HCT116 (cell line): ENCODE results near the gene TLR9. TPM values are rescaled to one million over a fixed set of nuclear protein-coding genes. Genes with fewer than 3 reads are reported as not detected.

Experiments used
- ATAC-seq: fragments of 200-7000 bp; cut with Tn5 transposase; 2 replicates; pipeline ENCODE4 v1.9.1; 2020; ENCODE audit warnings: mild to moderate bottlenecking, moderate library complexity
- BruUV-seq: library from RNA; stranded (reverse); fragments of 400-500 nt; replicated peaks from 2 replicates; lab custom pipeline; 2021; lab: Mats Ljungman, UMichigan
- CTCF ChIA-PET: fragments of 300-600 bp; sonication (Branson Sonifier 250); formaldehyde crosslinking; loops from one replicate; lab custom pipeline; 2021; ENCODE audit warnings: antibody characterized with exemption; lab: Charles Lee
- POLR2A ChIA-PET: fragments of 300-600, 350-600 bp; sonication (Branson Sonifier 250); formaldehyde crosslinking; loops from one replicate; lab custom pipeline; 2021; ENCODE audit warnings: antibody characterized with exemption; lab: Charles Lee
- RAD21 ChIA-PET, 2 experiments: fragments of 300-600 bp; sonication (Branson Sonifier 250); formaldehyde crosslinking; loops; one replicate each; lab custom pipeline; 2023; ENCODE audit warnings: low total read pairs in 2 of 2; ENCODE audit not compliant: uncharacterized antibody in 2 of 2, unreplicated experiment in 2 of 2, low non-redundant PET in 1 of 2; lab: Charles Lee
- DNase-seq: peaks from one replicate; pipeline ENCODE4 v3.0.0-alpha.2; 2010; ENCODE audit warnings: low read depth, low spot score
- H2AFZ ChIP-seq: fragments of 200-600 bp; shearing (Covaris generic), sonication (generic); 2 replicates; pipeline ENCODE4 v1.6.1; 2017; ENCODE audit warnings: low read depth, mixed run types, mixed read lengths, antibody characterized with exemption, low read length; ENCODE audit not compliant: poor library complexity, severe bottlenecking
- H3K27ac ChIP-seq: 2 replicates; pipeline ENCODE4 v1.5.1; 2012; ENCODE audit warnings: low read depth, low read length
- H3K27me3 ChIP-seq: fragments of 200-600 bp; sonication (generic); 2 replicates; pipeline ENCODE4 v1.6.1; 2016; ENCODE audit warnings: mixed run types, low read length, mixed read lengths; ENCODE audit not compliant: insufficient read depth
- H3K36me3 ChIP-seq, 2 experiments: fragments of 200-500 bp in 1 of 2; fragments of 200-600 bp in 1 of 2; sonication (Bioruptor generic) in 1 of 2; sonication (generic) in 1 of 2; 2 replicates each; pipeline versions ENCODE4 v1.5.1 to v1.6.1; 2014 to 2016; ENCODE audit warnings: low read length in 2 of 2, inconsistent platforms in 1 of 2, mixed read lengths in 1 of 2, mixed run types in 1 of 2; ENCODE audit not compliant: insufficient read depth in 2 of 2, control insufficient read depth in 1 of 2
- H3K4me1 ChIP-seq, 2 experiments: fragments of 200-600 bp in 1 of 2; sonication (generic) in 1 of 2; 2 replicates each; pipeline versions ENCODE4 v1.5.1 to v1.6.1; 2012 to 2017; ENCODE audit warnings: low read length in 2 of 2, inconsistent platforms in 1 of 2, mild to moderate bottlenecking in 1 of 2, mixed read lengths in 1 of 2, mixed run types in 1 of 2, moderate library complexity in 1 of 2; ENCODE audit not compliant: insufficient read depth in 2 of 2, control insufficient read depth in 1 of 2
- H3K4me2 ChIP-seq: fragments of 200-600 bp; sonication (generic); 2 replicates; pipeline ENCODE4 v1.6.1; 2017; ENCODE audit warnings: mixed run types, low read length, mixed read lengths
- H3K4me3 ChIP-seq, 2 experiments: fragments of 200-600 bp in 1 of 2; sonication (generic) in 1 of 2; replicated peaks in 1 of 2; 2 replicates each; pipeline ENCODE4 v1.5.1; 2011 to 2016; ENCODE audit warnings: low read length in 2 of 2, control low read depth in 1 of 2, low read depth in 1 of 2, mild to moderate bottlenecking in 1 of 2, mixed read lengths in 1 of 2, mixed run types in 1 of 2
- H3K79me2 ChIP-seq: fragments of 200-600 bp; sonication (generic); 2 replicates; pipeline ENCODE4 v1.6.1; 2017; ENCODE audit warnings: mild to moderate bottlenecking, mixed run types, low read length, moderate library complexity, mixed read lengths; ENCODE audit not compliant: insufficient read depth
- H3K9ac ChIP-seq: fragments of 200-600 bp; sonication (generic); 2 replicates; pipeline ENCODE4 v1.6.1; 2016; ENCODE audit warnings: low read length, mixed read lengths
- H3K9me2 ChIP-seq: fragments of 200-600 bp; sonication (generic), shearing (Covaris generic); 2 replicates; pipeline ENCODE4 v1.6.1; 2017; ENCODE audit warnings: mixed run types, mild to moderate bottlenecking, moderate library complexity; ENCODE audit not compliant: insufficient read depth
- H3K9me3 ChIP-seq, 2 experiments: fragments of 200-500 bp in 1 of 2; fragments of 200-600 bp in 1 of 2; sonication (Bioruptor generic) in 1 of 2; sonication (generic) in 1 of 2; 2 replicates each; pipeline ENCODE4 v1.6.1; 2014 to 2017; ENCODE audit warnings: low read length in 2 of 2, mixed read lengths in 2 of 2, inconsistent platforms in 1 of 2, low read depth in 1 of 2, mild to moderate bottlenecking in 1 of 2, mixed run types in 1 of 2, moderate library complexity in 1 of 2; ENCODE audit not compliant: control insufficient read depth in 1 of 2, insufficient read depth in 1 of 2
- H4K20me1 ChIP-seq: fragments of 200-600 bp; sonication (generic), shearing (Covaris generic); 2 replicates; pipeline ENCODE4 v1.6.1; 2017; ENCODE audit warnings: mixed run types, mild to moderate bottlenecking, moderate library complexity; ENCODE audit not compliant: insufficient read depth
- CBX3 ChIP-seq: IDR thresholded peaks from 2 replicates; pipeline ENCODE4 v1.6.1; 2012; ENCODE audit warnings: low read depth
- EZH2 ChIP-seq: fragments of 200-600 bp; sonication (generic); IDR thresholded peaks from 2 replicates; pipeline ENCODE4 v1.6.1; 2017; ENCODE audit warnings: antibody characterized with exemption, mixed run types
- EZH2phosphoT487 ChIP-seq: fragments of 200-600 bp; IDR thresholded peaks from 2 replicates; pipeline ENCODE4 v1.6.1; 2018; ENCODE audit warnings: antibody characterized with exemption, borderline replicate concordance
- FOSL1 ChIP-seq: IDR thresholded peaks from 2 replicates; pipeline ENCODE4 v1.6.1; 2012; ENCODE audit warnings: low read depth
- POLR2A ChIP-seq: IDR thresholded peaks from 2 replicates; pipeline ENCODE4 v1.7.0; 2011; ENCODE audit warnings: borderline replicate concordance; ENCODE audit not compliant: insufficient read depth, insufficient read length; ENCODE audit errors: extremely low read depth
- POLR2AphosphoS5 ChIP-seq: IDR thresholded peaks from 2 replicates; pipeline ENCODE4 v1.6.1; 2011; ENCODE audit warnings: mild to moderate bottlenecking, low read depth, low read length, moderate library complexity
- REST ChIP-seq: IDR thresholded peaks from 2 replicates; pipeline ENCODE4 v1.6.1; 2012; ENCODE audit warnings: low read depth
- SIN3A ChIP-seq: IDR thresholded peaks from 2 replicates; pipeline ENCODE4 v1.6.1; 2012; ENCODE audit warnings: low read depth
- YY1 ChIP-seq: IDR thresholded peaks from 2 replicates; pipeline ENCODE4 v1.6.1; 2011; ENCODE audit warnings: low read length, low read depth, moderate library complexity, mild to moderate bottlenecking; ENCODE audit not compliant: insufficient replicate concordance; ENCODE audit errors: extremely low read depth
- ZFX ChIP-seq: fragments of 450-650 bp; IDR thresholded peaks from 2 replicates; pipeline ENCODE4 v1.6.1; 2017
- intact Hi-C: fragments of 100-400 bp; cut with micrococcal nuclease; formaldehyde crosslinking; loops from 2 replicates; pipeline ENCODE4 v1.10.0; 2022
- total RNA-seq: library from RNA; stranded (reverse); gene quantifications from one replicate; pipeline ENCODE4 v1.2.1, GENCODE V29; 2021; ENCODE audit not compliant: unreplicated experiment

TLR9 gene
- total RNA-seq, 1 experiment from 2014 or later, result 0.15 TPM

DNA sequence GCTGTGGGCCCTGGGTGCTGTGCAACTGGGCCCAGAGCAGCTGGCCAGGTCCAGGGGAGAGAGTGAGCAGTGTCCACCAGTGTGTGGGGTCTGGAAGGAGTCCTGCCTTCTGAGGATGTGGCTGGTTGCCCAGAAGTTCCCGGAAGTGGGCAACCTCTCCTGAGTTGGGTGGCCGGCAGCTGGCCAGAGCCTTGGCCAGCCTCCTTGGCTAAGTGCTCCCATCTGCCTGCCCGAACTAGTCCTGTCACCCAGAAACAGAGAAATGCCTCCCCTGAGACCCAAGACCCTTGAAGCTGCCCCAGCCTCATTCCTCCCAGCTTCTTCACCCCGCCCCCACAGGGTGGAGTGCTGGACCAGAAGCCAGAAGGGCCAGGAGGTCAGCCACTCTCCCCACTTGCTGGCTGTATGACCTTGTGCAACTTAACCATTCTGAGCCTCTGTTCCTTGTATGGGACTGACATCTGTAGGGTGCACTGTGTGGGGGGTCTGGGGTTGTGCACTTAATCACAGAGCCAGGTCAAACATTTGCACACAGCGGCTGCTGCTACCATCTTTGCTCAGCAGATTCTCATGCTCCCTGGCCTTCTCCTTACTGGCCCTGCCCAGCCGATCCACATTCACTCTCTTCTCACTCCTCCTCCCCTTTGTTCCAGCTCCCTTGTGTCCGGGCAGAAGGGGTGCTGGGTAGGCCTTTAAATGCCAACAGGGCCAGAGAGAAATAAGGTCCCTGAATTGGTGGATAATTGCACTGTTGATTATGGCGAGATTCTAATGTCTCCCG lies 35.0 kb downstream of the TLR9 start:
- POLR2A ChIA-PET, result no interaction called here
- Histone ChIP-seq H3K4me2 (no peak overlapping the region), H3K9ac (no peak overlapping the region), H3K9me2 (no peaks in the 10 kb centered on the region), H3K9me3 (no peaks in the 10 kb centered on the region), H3K4me1 (peaks cover 0 to 9% of the 10 kb centered on the region in 2 experiments; a peak in 3 of 4 replicates), H3K36me3 (no peaks in the 10 kb centered on the region), H3K79me2 (no peaks in the 10 kb centered on the region), H3K27ac (no peak overlapping the region), H2AFZ (no peak overlapping the region), H3K27me3 (no peaks in the 10 kb centered on the region), H4K20me1 (no peaks in the 10 kb centered on the region), H3K4me3 (no peak overlapping the region)
- DNase-seq, result no peak
- RAD21 ChIA-PET, result no interaction called here
- no peak for ATAC-seq
- no TSS peak for BruUV-seq
- TF ChIP-seq EZH2 (no peak), EZH2phosphoT487 (no peak), SIN3A (no peak), CBX3 (no peak), POLR2AphosphoS5 (no peak), FOSL1 (no peak)
- intact Hi-C loops, result no loop called here
- CTCF ChIA-PET, result no interaction called here

GRCh38 chr3:52188556-52188955 lies 36.9 kb downstream of the TLR9 start:
- Histone ChIP-seq H3K4me3 (no peak overlapping the region), H3K27ac (no peak overlapping the region), H3K4me1 (peaks cover 0 to 9% of the 10 kb centered on the region in 2 experiments; a peak in 3 of 4 replicates), H3K36me3 (no peaks in the 10 kb centered on the region), H3K4me2 (no peak overlapping the region), H3K9me3 (no peaks in the 10 kb centered on the region), H3K9me2 (no peaks in the 10 kb centered on the region), H3K79me2 (no peaks in the 10 kb centered on the region), H3K27me3 (no peaks in the 10 kb centered on the region), H4K20me1 (no peaks in the 10 kb centered on the region), H2AFZ (no peak overlapping the region), H3K9ac (no peak overlapping the region)
- ATAC-seq (no peak), DNase-seq (no peak)
- POLR2A ChIA-PET, result no interaction called here
- BruUV-seq, result no TSS peak
- CTCF ChIA-PET, result no interaction called here
- RAD21 ChIA-PET, result no interaction called here
- intact Hi-C loops, result no loop called here
- no peak for TF ChIP-seq ZFX
- TF ChIP-seq REST, result no peak
- no peak for TF ChIP-seq FOSL1
- no peak for TF ChIP-seq EZH2phosphoT487
- no peak for TF ChIP-seq CBX3
- no peak for TF ChIP-seq POLR2A
- no peak for TF ChIP-seq YY1
